ENCODE data around the gene LCORL.
A peak's percentile ranks its signal among the peaks of the same experiment; 100 is the strongest.
"Not testable (repeated sequence)": the region's sequence is repeated elsewhere in the genome, so short reads cannot be mapped to it uniquely, and the experiment has no call there.

Gene LCORL

GRCh38 chr4:18021720-18022571 lies at the start of gene LCORL:
TSS of gene LCORL (minus strand) at chr4:18021755. CDS start at chr4:18021751, 4 bp downstream.
- DNase-seq = peak; percentile 95 to 97 (median 96)

- no peak for DNase-seq
Observed at GRCh38 chr4:18069810-18070209, 48.3 kb upstream of the LCORL start.

GRCh38 chr4:18067031-18067430 lies 45.5 kb upstream of the LCORL start:
- DNase-seq = no peak

GRCh38 chr4:18063079-18063478 lies 41.5 kb upstream of the LCORL start:
- no peak for DNase-seq

DNA sequence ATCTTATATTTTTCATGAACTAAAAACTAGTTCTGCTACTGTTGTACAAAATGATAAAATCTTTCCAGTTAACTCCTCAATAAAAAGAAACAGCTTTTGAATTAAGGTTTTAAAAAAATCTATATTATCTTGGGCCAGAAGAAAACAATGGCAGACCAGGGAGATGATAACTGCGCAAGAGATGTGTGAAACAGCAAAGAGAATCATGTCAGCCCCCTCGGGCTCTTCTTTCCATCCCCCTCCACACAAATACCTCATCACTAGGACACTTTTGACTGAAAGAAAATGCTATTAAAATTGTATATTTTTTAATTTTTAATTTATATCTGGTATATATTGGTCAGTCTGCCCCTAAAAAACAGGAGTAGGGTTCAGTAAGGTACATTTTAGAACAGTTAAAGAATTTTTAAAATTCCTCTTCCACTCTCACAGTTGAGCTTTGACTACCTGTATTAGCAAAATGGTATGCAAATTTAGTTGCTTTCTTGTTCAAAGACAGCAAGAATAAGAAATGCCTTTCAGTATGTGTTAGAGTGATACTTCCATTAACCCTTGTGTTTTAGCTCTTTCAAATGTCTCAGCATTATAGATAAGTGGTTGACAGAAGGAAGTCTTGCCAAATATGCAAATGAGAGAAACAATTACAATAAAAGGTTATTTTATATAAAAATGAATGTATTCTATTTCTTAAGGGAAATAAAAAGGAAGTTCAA lies 36.4 kb upstream of the LCORL start:
- DNase-seq = no peak

DNA sequence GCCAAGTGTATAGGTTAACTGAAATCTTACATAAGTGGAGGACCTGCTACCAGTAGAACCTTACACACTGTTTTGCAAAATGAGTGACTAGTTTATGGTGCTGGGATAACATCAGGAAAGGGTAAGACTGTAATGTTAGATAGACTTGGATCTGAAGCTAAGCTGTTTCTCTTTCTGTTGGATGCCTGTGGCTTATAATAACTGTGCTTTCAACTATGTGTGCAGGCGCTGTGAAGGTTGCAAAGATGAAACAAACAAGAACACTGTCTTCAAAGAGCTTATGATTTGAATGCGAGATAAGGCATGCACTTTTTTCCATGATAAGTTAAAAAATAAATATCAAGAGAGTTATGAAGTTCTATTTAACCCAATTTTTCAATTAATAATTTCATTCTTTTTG lies 34.5 kb upstream of the LCORL start:
- DNase-seq = no peak

DNA sequence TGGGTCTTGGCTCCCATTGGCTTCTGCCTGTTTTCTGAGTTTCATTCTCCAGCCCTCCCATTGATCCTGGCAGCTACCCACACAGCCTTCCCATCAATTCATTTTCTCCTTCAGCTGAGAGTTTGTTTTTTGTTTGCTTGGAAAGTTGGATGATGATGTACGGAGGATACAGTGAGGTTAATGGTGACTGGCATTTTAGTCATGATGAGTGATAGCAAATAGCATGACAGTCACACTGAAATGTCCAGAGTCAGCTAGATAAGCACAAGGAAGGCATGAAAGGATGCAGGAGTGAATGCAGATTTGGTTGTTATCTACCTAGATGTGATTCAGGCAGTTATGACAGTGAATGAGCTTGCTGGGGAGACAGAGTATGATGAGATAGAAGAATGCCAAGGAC lies 30.6 kb upstream of the LCORL start:
- DNase-seq = no peak

- DNase-seq = no peak
Observed at GRCh38 chr4:18051281-18051680, 29.7 kb upstream of the LCORL start.

DNA sequence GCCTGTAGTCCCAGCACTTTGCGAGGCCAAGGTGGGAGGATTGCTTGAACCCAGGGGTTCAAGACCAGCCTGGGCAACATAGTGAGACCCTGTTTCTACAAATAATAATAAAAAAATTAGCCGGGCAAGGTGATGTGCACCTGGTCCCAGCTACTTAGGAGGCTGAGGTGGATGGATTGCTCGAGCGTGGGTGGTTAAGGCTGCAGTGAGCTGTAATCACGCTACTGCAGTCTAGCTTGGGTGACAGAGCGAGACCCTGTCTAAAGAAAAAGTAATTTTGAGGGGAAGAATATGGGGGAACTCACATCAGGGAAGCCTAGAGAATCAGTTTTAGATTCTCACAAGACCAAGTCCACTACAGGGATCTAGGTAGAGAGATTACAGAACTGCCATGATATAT lies 28.9 kb upstream of the LCORL start:
- no peak for DNase-seq

- no peak for DNase-seq
Observed at GRCh38 chr4:18049446-18049845, 27.9 kb upstream of the LCORL start.

DNA sequence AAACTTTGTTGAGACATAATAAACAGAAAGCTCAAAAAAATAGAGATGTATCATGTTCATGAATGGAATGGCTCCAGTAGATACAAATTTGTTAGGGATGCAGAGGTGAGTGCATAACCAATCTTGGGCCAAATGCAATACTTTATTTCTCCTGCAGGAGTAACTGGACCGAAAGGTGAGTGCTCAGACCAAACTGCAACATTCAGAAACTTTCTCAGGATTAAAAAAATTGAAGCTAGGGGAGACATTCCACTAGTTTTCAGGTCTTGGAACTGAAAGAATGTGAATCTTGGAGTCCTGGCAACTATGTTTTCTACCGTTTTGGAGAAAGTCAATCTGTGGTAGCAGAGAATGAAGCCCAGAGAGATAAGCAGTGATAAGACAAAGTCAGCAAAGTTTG lies 21.2 kb upstream of the LCORL start:
- DNase-seq = no peak

DNA sequence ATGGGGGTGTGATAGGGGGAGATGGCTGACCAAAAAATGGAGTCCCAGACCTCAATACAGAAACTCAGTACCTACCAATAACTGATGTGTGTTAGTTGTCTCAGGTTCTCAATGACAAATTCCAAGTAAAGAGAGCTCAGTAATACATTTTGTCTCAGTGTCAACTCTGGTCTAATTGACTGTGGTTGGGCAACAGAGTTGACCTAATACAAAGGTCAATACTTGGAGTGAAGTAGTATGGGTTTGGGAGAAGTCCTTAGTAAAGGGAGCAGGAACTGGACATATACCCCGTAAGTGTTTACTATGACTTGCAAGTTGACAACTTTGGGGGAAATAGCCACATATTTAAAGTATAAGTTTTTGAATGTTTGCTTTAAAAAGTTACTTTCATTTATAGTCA lies 20.5 kb upstream of the LCORL start:
- DNase-seq = no peak

DNA sequence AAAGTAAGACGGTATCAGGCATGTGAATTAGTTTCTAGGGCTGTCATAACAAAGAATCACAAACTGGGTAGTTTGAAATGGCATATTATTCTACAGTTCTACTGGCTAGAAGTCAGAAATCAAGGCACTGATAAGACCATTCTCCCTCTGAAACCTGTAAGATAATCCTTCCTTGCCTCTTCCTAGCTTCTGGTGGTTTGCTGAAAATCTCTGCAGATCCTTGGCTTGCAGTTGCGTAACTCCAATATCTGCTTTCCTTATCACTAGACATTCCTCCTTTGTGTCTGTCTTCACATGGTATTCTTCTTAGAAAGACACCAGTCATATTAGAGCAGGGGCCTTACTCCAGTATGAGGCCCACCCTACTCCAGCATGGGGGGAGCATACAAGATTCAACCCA lies 19.6 kb upstream of the LCORL start:
- no peak for DNase-seq

GRCh38 chr4:18039113-18039512 lies 17.6 kb upstream of the LCORL start:
- no peak for DNase-seq

GRCh38 chr4:18036369-18036768 lies 14.8 kb upstream of the LCORL start:
- not testable (repeated sequence) for DNase-seq

GRCh38 chr4:18034099-18034498 lies 12.5 kb upstream of the LCORL start:
- no peak for DNase-seq

DNA sequence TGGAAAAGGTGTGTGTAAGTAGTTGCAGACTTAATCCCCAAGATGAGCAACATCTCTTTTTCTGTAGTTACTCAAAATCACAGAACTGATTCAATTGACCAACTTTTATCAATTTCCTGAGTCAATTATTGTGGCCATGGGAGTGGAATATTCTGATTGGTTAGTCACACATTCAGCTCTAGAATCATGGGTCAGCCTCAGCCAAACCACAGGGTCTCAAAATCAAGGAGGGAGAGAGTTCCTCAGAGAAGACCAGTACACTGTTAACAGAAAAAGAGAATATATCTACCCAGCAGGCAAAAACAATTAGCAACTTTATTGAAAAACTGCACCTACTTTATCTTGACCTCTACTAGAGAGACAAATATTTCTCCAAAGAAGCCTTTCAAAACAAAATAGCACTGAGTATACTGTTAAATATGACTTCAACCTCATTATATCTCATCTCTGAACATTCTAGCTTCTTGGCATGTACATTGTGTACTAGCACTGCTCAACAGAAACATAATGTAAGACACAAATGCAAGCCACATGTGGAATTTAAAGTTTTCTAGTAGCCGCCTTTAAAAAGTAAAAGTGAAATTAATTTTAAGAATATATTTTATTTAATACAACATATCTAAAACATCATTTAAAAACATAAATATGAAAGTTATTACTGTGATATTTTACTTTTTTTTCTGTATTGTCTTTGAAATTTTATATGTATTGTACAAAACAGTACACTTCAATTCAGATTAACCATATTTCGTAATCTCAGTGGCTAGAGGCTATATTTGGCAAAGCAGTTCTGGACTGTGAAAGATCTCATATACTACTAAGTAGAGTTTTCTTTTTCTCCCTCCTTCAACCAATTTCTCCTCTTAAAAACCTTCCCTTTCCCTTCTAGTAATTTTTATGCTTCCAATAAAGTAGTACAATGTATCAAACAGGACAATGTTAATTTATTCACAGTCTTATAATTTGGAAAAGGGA lies 11.8 kb upstream of the LCORL start:
- no peak for DNase-seq

DNA sequence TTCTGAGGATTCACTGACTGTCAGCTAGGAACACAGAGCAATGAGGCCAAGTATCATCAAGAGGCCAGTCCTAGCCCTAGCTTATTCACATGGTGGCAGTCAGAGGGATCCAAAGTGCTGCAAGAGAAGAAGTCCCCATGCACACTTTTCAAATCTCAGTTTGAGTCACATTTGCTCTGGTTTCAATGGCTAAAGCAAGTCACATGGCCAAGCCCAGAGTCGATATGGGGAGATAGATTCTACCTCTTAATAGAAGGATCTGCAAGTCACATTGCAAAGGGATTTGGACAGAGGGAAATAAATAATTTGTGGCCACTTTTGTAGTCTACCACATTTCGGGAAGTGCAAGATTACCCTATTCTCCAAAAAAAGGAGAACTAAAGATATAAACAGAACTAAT lies 3.7 kb upstream of the LCORL start:
- peak; percentile 74 to 84 (median 83) for DNase-seq

- no peak for DNase-seq
Observed at GRCh38 chr4:18022572-18023050, 1.1 kb upstream of the LCORL start.

GRCh38 chr4:18021470-18021719 lies 160 bp downstream of the LCORL start:
- DNase-seq = no peak

DNA sequence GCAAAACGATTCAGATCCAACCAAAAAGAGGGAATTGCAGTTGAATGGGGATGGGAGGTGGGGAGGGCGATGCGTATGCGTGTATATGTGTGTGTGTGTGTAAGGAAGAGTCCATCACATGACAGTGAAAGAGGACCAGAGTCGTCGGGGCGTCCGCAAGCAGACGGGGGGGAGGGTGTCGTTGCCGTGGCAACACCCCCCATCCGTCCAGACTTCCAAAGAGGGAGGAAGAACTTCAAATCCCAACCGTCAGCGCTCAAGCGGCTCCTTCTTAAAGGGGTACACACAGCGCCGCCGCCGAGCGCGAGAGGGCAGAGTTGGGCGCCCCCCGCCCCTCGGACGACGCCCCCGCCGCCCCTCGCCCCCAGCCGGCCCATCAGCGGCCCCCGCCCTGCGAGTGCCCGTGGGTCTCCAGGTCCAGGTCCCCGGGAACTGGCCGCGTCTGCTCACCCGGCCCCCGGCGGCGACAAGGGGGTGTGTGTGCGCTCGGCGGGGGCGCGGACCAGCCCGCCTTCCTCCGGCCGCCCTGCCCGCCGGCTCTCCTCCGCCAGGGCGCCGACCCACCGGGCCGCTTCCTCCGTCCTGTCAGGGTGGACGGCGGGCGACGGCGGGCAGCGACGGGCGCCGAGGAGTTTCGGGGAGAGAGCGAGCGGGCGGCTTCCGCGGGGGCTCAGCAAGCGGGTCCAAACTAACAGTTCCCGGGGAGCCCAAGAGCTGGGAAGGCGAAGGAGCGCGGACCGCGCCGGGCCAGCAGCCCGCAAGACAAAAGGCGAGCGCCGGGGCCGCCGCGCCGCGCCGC lies 685 bp downstream of the LCORL start:
- peak; percentile 69 to 84 (median 76) for DNase-seq

- peak in 2 of 3 donors; percentile 12 to 14 for DNase-seq
Observed at GRCh38 chr4:18020145-18020670, 1.3 kb downstream of the LCORL start.

All from suppressor macrophage treated with lipopolysaccharide for 1 hour (primary cell).